BLaER1 (cell line): ENCODE data around the gene NUP37.

Experiments used
- H3K27ac ChIP-seq: shearing (Covaris generic); formaldehyde crosslinking; 2 replicates; pipeline ENCODE4 v1.8.1; 2022
- H3K27me3 ChIP-seq: shearing (Covaris generic); formaldehyde crosslinking; 2 replicates; pipeline ENCODE4 v1.8.1; 2022
- H3K36me3 ChIP-seq: shearing (Covaris generic); formaldehyde crosslinking; 2 replicates; pipeline ENCODE4 v1.8.1; 2022
- H3K4me1 ChIP-seq: shearing (Covaris generic); formaldehyde crosslinking; 2 replicates; pipeline ENCODE4 v1.8.1; 2022
- H3K4me2 ChIP-seq: shearing (Covaris generic); formaldehyde crosslinking; 2 replicates; pipeline ENCODE4 v1.8.1; 2022
- H3K4me3 ChIP-seq: shearing (Covaris generic); formaldehyde crosslinking; 2 replicates; pipeline ENCODE4 v1.8.1; 2022
- H3K9ac ChIP-seq: shearing (Covaris generic); formaldehyde crosslinking; 2 replicates; pipeline ENCODE4 v1.8.1; 2022
- H3K9me3 ChIP-seq: shearing (Covaris generic); formaldehyde crosslinking; 2 replicates; pipeline ENCODE4 v1.8.1; 2022
- H4K20me1 ChIP-seq: shearing (Covaris generic); formaldehyde crosslinking; 2 replicates; pipeline ENCODE4 v1.8.1; 2022
- Cebpa-rat ChIP-seq: shearing (Covaris generic); IDR thresholded peaks from 2 replicates; pipeline ENCODE4 v1.8.1; 2022

Gene NUP37

GRCh38 chr12:102026728-102027127, 93.2 kb downstream of the NUP37 start:
- Histone ChIP-seq H3K36me3 (peaks cover 11% of the 10 kb centered on the region), H3K4me2 (no peak overlapping the region), H3K9me3 (no peaks in the 10 kb centered on the region), H3K4me1 (no peaks in the 10 kb centered on the region), H3K27ac (no peak overlapping the region), H4K20me1 (no peaks in the 10 kb centered on the region), H3K4me3 (no peak overlapping the region), H3K9ac (no peak overlapping the region), H3K27me3 (no peaks in the 10 kb centered on the region)
- TF ChIP-seq Cebpa-rat = no peak

- Histone ChIP-seq H3K4me3 (no peak overlapping the region), H3K36me3 (peaks cover 11% of the 10 kb centered on the region), H4K20me1 (no peaks in the 10 kb centered on the region), H3K4me2 (no peak overlapping the region), H3K9me3 (no peaks in the 10 kb centered on the region), H3K9ac (no peak overlapping the region), H3K27me3 (no peaks in the 10 kb centered on the region), H3K4me1 (no peaks in the 10 kb centered on the region), H3K27ac (no peak overlapping the region)
- TF ChIP-seq Cebpa-rat = no peak
Observed at GRCh38 chr12:102024765-102025164, 95.1 kb downstream of the NUP37 start.

GRCh38 chr12:102023343-102023930, 96.5 kb downstream of the NUP37 start:
- Histone ChIP-seq H3K4me2 (no peak overlapping the region), H3K27me3 (no peaks in the 10 kb centered on the region), H3K36me3 (peaks cover 16% of the 10 kb centered on the region), H3K9ac (no peak overlapping the region), H3K9me3 (no peaks in the 10 kb centered on the region), H3K27ac (no peak overlapping the region), H4K20me1 (no peaks in the 10 kb centered on the region), H3K4me3 (no peak overlapping the region), H3K4me1 (no peaks in the 10 kb centered on the region)
- no peak for TF ChIP-seq Cebpa-rat
